Duodenal mucosa (tissue), 2 donors: Measurements from ENCODE around the gene CCNB2.
"Not testable (repeated sequence)": the region's sequence is repeated elsewhere in the genome, so short reads cannot be mapped to it uniquely, and the experiment has no call there.

ENCODE experiments used
- H3K27ac ChIP-seq: one replicate; pipeline ENCODE4 v1.7.0; 2013; ENCODE audit warnings: low read depth, low read length
- H3K27me3 ChIP-seq, 2 donors: one replicate each; pipeline ENCODE4 v1.7.0; 2013; ENCODE audit warnings: low read length in 2 of 2, control low read depth in 1 of 2; ENCODE audit not compliant: insufficient read depth in 2 of 2, control insufficient read depth in 1 of 2
- H3K36me3 ChIP-seq, 2 donors: one replicate each; pipeline ENCODE4 v1.7.0; 2013; ENCODE audit warnings: low read length in 2 of 2, control low read depth in 1 of 2; ENCODE audit not compliant: insufficient read depth in 2 of 2, control insufficient read depth in 1 of 2
- H3K4me1 ChIP-seq, 2 donors: one replicate each; pipeline ENCODE4 v1.7.0; 2013; ENCODE audit warnings: low read length in 2 of 2, control low read depth in 1 of 2; ENCODE audit not compliant: insufficient read depth in 2 of 2, control insufficient read depth in 1 of 2
- H3K4me3 ChIP-seq, 2 donors: one replicate each; pipeline ENCODE4 v1.7.0; 2013; ENCODE audit warnings: low read length in 2 of 2, low read depth in 1 of 2
- H3K9ac ChIP-seq, 2 donors: one replicate each; pipeline ENCODE4 v1.7.0; 2013; ENCODE audit warnings: low read length in 2 of 2, low read depth in 1 of 2
- H3K9me3 ChIP-seq, 2 donors: one replicate each; pipeline ENCODE4 v1.7.0; 2013; ENCODE audit warnings: low read length in 2 of 2, control low read depth in 1 of 2; ENCODE audit not compliant: control insufficient read depth in 1 of 2

CCNB2 gene

DNA sequence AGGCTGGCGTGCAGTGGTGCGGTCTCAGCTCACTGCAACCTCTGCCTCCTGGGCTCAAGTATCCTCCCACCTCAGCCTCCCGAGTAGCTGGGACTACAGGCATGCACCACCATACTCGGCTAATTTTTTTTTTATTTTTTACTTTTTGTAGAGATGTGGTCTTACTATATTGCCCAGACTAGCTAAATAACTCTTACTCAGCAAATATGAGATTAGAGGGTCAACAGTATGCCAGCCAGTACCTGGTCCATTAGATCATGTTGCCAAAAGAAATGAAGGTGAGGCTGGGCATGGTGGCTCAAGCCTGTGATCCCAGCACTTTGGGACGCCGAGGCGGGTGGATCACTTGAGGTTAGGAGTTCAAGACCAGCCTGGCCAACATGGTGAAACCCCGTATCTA is 57.1 kb downstream of the CCNB2 start:
- not testable (repeated sequence) for H3K4me3 ChIP-seq, H3K9ac ChIP-seq, H3K27ac ChIP-seq, H3K9me3 ChIP-seq, H3K27me3 ChIP-seq, H3K4me1 ChIP-seq
- H3K36me3 ChIP-seq = peaks cover 9 to 63% of the 10 kb centered on the region in 2 donors

DNA sequence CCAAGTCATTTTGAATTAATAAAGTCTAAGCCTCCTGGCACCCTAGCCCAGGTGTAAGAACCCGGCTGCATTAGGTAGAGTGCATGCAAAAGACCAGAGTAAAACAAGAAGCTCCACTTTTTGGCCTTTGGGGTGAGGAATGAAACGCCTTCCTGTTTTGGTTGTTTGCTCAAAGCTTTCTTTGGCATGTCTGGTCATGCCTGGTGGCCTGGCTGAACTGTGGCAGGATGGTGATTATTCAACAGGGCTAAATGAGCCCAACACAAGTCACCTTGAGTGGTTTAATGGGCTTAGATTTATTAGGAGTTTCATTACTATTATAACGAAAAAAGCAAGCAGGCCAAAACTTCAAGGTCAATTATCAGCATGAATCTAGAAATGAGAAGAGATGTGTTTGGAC is 60.8 kb downstream of the CCNB2 start:
- Histone ChIP-seq H3K27ac (no peak overlapping the region), H3K4me1 (peaks cover 0 to 7% of the 10 kb centered on the region in 2 donors)

DNA sequence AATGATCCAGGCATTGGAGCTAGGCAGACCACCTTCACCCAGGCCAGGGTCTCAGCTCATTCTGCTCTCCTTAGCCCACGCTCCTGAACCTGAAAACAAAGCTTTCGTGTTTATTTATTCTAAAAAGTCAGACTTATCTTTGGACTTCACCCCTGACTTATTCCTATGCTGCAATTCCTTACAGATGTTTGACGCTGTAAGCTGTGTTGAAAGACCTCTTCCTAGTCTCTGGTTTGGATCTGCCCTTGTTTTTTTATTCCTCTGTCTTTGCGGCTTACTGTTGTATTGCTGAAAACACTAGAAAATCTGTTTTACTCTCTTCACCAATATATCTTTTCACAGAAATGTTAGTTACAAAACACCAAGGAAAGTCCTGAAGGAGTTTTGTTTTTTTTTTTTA is 61.2 kb downstream of the CCNB2 start:
- H3K36me3 ChIP-seq = peaks cover 10 to 45% of the 10 kb centered on the region in 2 donors
- no peak overlapping the region for H3K4me3 ChIP-seq
- H3K4me1 ChIP-seq = peaks cover 0 to 7% of the 10 kb centered on the region in 2 donors
- H3K9ac ChIP-seq = no peak overlapping the region
- no peak overlapping the region for H3K27ac ChIP-seq
- no peaks in the 10 kb centered on the region for H3K9me3 ChIP-seq
- H3K27me3 ChIP-seq = no peaks in the 10 kb centered on the region

More for the DNA sequence above, 60.8 kb downstream of the CCNB2 start:
- Histone ChIP-seq H3K4me3 (no peak overlapping the region), H3K27me3 (no peaks in the 10 kb centered on the region), H3K9ac (no peak overlapping the region), H3K9me3 (no peaks in the 10 kb centered on the region), H3K36me3 (peaks cover 6 to 45% of the 10 kb centered on the region in 2 donors)

DNA sequence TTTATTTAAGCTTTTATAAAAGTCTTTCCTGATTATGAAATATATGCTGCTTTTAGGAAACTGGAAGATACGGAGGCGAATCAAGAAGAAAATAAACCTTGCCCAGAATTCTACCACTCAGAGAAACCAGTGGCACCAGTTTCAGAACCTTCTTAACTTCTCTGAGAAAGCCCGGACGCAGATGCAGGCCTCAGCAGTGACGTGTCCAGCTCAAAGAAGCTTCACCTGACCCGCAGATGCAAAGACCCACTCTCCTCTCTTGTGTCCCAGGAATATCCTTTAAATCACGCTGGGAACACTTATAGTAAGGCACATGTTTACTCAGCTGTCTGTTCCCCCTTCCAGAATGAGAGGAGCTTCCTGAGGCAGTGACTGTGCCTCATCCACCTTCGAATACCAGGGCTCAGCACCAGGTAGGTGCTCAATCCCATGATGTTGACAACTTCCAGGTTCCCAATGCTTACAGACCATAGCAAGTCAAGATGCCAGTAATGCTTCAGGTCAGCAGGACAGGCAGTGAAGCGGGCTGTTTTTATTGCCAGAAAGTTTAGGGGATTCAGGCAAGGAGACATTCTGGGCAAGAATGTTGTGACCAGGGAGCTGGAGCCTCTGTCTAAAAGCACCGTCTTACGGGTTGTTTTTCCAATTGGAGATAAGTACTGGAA is 61.8 kb downstream of the CCNB2 start:
- Histone ChIP-seq H3K36me3 (peaks cover 15 to 45% of the 10 kb centered on the region in 2 donors), H3K9me3 (no peaks in the 10 kb centered on the region), H3K9ac (no peak overlapping the region), H3K27ac (no peak overlapping the region), H3K27me3 (no peaks in the 10 kb centered on the region), H3K4me3 (no peak overlapping the region), H3K4me1 (peaks cover 0 to 7% of the 10 kb centered on the region in 2 donors)

DNA sequence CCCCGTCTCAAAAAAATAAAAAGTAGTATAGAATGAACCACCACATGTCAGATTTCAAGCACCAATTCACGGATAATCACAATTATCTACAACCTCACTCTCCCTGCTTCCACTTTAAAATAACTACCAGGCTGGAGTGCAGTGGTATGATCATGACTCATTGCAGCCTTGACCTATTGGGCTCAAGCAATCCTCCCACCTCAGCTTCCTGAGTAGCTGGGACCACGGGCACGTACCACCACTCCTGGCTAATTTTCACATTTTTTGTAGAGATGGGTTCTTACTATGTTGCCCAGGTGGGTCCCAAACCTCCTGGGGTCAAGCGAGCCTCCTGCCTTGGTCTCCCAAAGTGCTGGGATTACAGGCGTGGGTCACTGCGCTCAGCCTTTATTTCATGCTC is 63.6 kb downstream of the CCNB2 start:
- H3K4me1 ChIP-seq = peaks cover 0 to 7% of the 10 kb centered on the region in 2 donors
- H3K27ac ChIP-seq = no peak overlapping the region
- H3K36me3 ChIP-seq = peaks cover 17 to 46% of the 10 kb centered on the region in 2 donors

DNA sequence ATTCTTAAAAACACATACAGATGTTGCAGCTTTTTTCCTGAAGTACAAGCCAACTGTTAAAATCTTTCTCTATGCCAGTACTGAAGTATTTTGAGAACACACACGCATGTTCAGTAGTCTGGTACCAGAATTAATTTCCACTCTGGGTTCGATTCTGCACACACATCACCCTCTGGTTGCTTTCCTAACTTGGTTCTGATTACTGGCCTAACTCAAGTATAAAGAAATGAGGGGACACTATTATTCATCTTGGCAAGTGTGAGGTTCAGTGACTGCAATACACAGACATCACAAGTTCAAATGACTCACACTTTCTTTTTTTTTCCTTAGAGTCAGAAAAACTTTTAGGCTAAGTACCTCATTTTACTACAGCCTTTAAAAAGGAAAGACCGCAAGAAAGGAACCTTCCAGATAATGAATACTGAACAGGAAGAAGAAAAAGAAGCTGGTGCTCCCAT is 64.3 kb downstream of the CCNB2 start:
- H3K4me1 ChIP-seq = peaks cover 0 to 7% of the 10 kb centered on the region in 2 donors
- no peaks in the 10 kb centered on the region for H3K9me3 ChIP-seq
- no peaks in the 10 kb centered on the region for H3K27me3 ChIP-seq
- H3K9ac ChIP-seq = no peak overlapping the region
- H3K27ac ChIP-seq = no peak overlapping the region
- H3K36me3 ChIP-seq = peaks cover 21 to 50% of the 10 kb centered on the region in 2 donors
- no peak overlapping the region for H3K4me3 ChIP-seq

More for the DNA sequence above, 63.6 kb downstream of the CCNB2 start:
- Histone ChIP-seq H3K9me3 (no peaks in the 10 kb centered on the region), H3K27me3 (no peaks in the 10 kb centered on the region), H3K4me3 (no peak overlapping the region), H3K9ac (no peak overlapping the region)

DNA sequence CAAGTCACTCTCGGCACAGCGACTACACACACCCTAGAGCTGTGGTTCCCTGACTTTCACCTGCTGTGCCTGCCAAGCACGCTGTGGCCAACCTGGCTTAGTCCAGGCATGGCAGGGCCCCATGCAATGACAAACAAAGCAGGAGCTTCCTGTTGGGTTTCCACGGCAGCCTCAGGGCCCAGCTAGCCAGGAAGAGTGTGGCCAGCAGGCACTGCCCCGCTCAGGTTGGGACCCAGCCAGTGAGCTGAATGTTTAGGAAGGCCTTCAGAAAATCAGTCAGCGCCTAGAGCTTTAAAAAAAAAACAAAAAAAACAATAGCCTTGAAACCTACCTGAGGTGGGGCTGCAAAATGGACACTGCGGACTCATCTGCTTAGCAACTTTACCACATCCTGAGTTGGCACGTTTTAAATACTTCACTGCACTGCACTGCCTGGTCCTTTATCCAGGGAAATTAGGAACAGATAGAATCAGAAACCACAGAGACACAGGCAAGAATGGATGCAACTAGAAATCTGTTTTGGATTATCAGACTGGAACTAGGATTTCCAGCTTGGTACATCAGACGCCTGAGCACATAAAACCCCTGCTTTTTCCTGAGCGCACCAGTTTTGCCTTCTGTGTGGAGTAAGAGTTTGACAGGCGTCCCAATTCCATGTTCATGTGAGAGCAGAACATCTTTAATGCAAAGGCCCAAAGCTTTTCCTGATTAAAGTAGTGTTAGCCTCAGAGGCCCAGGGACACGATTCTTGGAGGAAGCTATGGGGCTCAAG is 65.5 kb downstream of the CCNB2 start:
- Histone ChIP-seq H3K9me3 (no peaks in the 10 kb centered on the region), H3K27ac (no peak overlapping the region), H3K27me3 (no peaks in the 10 kb centered on the region), H3K36me3 (peaks cover 21 to 50% of the 10 kb centered on the region in 2 donors), H3K9ac (no peak overlapping the region), H3K4me1 (peaks cover 4 to 17% of the 10 kb centered on the region in 2 donors), H3K4me3 (no peak overlapping the region)

DNA sequence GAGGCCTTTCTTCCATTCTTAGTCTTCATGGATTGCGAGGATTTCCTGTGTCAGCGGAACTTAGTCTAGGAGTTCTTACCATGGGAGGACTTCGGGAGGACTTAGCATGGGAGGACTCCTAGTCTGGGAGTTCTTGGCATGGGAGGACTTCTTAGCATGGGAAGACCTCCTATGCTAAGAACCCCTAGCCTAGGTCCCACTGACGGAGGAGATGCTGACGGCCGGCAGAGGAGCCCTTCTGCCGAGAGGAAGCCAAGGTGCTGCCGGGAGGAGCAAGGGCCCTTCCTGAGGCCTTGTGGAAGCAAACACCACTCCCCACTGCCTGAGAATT is 66.1 kb downstream of the CCNB2 start:
- no peak overlapping the region for H3K27ac ChIP-seq
- no peaks in the 10 kb centered on the region for H3K27me3 ChIP-seq
- peaks cover 5 to 21% of the 10 kb centered on the region in 2 donors for H3K4me1 ChIP-seq
- H3K9ac ChIP-seq = no peak overlapping the region
- no peaks in the 10 kb centered on the region for H3K9me3 ChIP-seq
- H3K4me3 ChIP-seq = no peak overlapping the region
- peaks cover 21 to 50% of the 10 kb centered on the region in 2 donors for H3K36me3 ChIP-seq

DNA sequence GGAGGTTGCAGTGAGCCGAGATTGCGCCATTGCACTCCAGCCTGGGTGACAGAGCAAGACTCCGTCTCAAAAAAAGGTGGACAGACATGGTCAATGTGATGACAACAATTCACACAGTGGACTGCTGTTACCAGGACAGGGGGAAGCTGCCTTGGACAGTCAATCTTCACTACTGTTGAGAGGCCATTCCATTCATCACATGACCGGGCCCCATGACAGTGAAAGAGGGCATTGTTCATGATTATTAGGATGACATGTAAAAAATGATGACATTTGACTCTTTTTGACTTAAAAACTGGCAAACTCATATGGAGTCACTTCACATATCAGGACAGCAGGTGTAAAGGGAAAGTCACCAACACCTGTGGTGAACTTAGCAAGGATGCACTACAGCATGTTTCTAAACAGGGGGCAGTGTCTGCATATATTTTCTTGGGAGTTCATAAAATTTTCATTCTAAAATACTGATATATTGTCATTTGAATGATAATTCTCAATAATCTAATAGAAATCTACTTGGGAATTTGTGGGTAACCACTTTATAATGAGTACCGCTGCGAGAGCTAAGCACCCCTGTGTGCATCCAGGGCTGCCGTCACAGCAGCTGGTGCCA is 67.4 kb downstream of the CCNB2 start:
- H3K4me3 ChIP-seq = no peak overlapping the region
- H3K27me3 ChIP-seq = no peaks in the 10 kb centered on the region
- no peak overlapping the region for H3K27ac ChIP-seq
- peaks cover 21 to 51% of the 10 kb centered on the region in 2 donors for H3K36me3 ChIP-seq
- no peak overlapping the region for H3K9ac ChIP-seq
- no peaks in the 10 kb centered on the region for H3K9me3 ChIP-seq
- peaks cover 5 to 14% of the 10 kb centered on the region in 2 donors for H3K4me1 ChIP-seq

DNA sequence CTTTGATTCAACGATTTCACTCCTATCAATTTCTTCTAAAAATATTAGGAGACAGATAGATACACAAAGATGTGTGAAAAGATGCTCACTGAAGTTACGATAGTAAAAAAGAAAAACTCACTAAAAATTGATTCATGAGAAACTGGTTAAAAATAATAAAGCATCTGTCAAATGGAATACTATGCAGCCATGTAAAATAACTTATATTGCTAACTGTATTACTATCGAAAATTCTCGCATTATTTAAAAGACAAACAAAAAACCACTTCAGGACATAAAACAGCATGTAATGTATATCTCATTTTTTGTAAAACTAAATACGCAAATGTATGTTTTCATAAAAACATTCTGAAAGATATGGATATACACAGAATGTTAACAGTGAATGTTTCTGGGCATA is 68.2 kb downstream of the CCNB2 start:
- Histone ChIP-seq H3K9ac (no peak overlapping the region), H3K4me1 (peaks cover 5 to 14% of the 10 kb centered on the region in 2 donors), H3K36me3 (peaks cover 22 to 59% of the 10 kb centered on the region in 2 donors), H3K9me3 (no peaks in the 10 kb centered on the region), H3K27me3 (no peaks in the 10 kb centered on the region), H3K4me3 (no peak overlapping the region), H3K27ac (no peak overlapping the region)
